ENCODE results near the gene INPP5D. TPM values are rescaled to one million over a fixed set of nuclear protein-coding genes. Genes with fewer than 3 reads are reported as not detected.

The INPP5D gene
- total RNA-seq, 1 donor from 2014 or later: 2.2 TPM

DNA sequence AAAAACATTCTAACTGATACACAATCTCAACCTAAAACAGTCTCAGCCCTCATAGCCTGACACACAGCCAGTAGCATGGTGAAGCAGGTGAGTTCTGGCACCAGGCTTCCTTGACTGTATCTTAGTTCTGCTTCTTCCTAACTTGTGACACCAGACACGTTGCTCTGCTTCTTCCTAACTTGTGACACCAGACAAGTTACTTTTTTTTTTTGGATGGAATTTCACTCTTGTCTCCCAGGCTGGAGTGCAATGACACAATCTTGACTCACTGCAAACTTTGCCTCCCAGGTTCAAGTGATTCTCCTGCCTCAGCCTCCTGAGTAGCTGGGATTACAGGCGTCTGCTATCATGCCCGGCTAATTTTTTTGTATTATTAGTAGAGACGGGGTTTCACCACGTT lies 184.7 kb downstream of the INPP5D start:
- H3K36me3 Mint-ChIP-seq (ENCODE audit: unreplicated experiment): no peaks in the 10 kb centered on the region
- H3K9me3 Mint-ChIP-seq (ENCODE audit: unreplicated experiment): no peaks in the 10 kb centered on the region
- peaks cover 4% of the 10 kb centered on the region for H3K27me3 Mint-ChIP-seq (ENCODE audit: unreplicated experiment)
- no peaks in the 10 kb centered on the region for H3K4me1 Mint-ChIP-seq (ENCODE audit: low read depth, unreplicated experiment)
- no peak overlapping the region for H3K4me3 Mint-ChIP-seq (ENCODE audit: unreplicated experiment)
- DNase-seq: no peak
- H3K27ac Mint-ChIP-seq (ENCODE audit: unreplicated experiment): no peak overlapping the region
- TF ChIP-seq, protein P1, sequence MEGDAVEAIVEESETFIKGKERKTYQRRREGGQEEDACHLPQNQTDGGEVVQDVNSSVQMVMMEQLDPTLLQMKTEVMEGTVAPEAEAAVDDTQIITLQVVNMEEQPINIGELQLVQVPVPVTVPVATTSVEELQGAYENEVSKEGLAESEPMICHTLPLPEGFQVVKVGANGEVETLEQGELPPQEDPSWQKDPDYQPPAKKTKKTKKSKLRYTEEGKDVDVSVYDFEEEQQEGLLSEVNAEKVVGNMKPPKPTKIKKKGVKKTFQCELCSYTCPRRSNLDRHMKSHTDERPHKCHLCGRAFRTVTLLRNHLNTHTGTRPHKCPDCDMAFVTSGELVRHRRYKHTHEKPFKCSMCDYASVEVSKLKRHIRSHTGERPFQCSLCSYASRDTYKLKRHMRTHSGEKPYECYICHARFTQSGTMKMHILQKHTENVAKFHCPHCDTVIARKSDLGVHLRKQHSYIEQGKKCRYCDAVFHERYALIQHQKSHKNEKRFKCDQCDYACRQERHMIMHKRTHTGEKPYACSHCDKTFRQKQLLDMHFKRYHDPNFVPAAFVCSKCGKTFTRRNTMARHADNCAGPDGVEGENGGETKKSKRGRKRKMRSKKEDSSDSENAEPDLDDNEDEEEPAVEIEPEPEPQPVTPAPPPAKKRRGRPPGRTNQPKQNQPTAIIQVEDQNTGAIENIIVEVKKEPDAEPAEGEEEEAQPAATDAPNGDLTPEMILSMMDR (IDR thresholded peaks at IDR 0.05; ENCODE audit: partially characterized antibody, unreplicated experiment): no peak

DNA sequence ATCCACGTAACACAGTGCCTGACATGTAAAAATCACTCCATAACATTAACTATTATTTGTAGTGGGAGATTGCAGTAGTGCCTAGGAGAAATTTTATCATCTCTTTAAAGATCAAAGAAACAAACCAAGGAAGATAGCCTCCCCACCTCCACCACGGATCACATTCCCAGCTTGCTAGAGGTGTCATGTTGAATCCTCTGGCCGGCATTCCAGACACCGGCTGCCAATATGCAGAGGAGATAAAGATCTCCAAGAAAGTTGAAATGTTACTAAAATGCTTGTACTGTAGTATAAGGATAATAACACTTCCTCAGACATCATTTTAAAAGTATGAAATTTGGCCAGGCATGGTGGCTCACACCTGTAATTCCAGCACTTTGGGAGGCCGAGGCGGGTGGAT lies 185.3 kb downstream of the INPP5D start:
- Mint-ChIP-seq H3K9me3 (ENCODE audit: unreplicated experiment) (no peaks in the 10 kb centered on the region), H3K36me3 (ENCODE audit: unreplicated experiment) (no peaks in the 10 kb centered on the region), H3K4me3 (ENCODE audit: unreplicated experiment) (no peak overlapping the region), H3K27me3 (ENCODE audit: unreplicated experiment) (peaks cover 4% of the 10 kb centered on the region), H3K4me1 (ENCODE audit: low read depth, unreplicated experiment) (no peaks in the 10 kb centered on the region), H3K27ac (ENCODE audit: unreplicated experiment) (no peak overlapping the region)
- TF ChIP-seq, protein P1 (IDR thresholded peaks at IDR 0.05; ENCODE audit: partially characterized antibody, unreplicated experiment): no peak
- DNase-seq: no peak

DNA sequence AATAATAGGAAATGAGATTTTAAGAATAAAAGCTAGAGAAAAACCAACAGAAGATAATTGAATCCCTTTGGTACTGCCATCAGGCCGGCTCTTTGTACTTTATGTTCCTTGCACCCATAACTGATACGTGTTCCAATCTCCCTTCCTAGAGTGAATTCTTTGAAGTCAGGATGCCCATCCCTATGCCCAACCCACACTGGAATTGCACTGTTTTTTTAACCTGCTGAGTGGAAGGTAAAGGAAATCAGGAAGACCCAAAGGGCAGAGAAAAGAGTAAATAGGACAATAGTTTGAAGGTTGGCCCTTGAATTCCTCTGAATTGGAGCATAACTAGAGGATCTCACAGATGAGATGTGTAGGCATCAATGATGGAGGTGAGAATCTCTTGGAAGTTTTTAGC lies 187.0 kb downstream of the INPP5D start:
- peaks cover 2% of the 10 kb centered on the region for H3K9me3 Mint-ChIP-seq (ENCODE audit: unreplicated experiment)
- H3K36me3 Mint-ChIP-seq (ENCODE audit: unreplicated experiment): no peaks in the 10 kb centered on the region
- DNase-seq: no peak
- no peak overlapping the region for H3K4me3 Mint-ChIP-seq (ENCODE audit: unreplicated experiment)
- TF ChIP-seq, protein P1 (IDR thresholded peaks at IDR 0.05; ENCODE audit: partially characterized antibody, unreplicated experiment): no peak
- H3K4me1 Mint-ChIP-seq (ENCODE audit: low read depth, unreplicated experiment): no peaks in the 10 kb centered on the region
- H3K27ac Mint-ChIP-seq (ENCODE audit: unreplicated experiment): no peak overlapping the region
- H3K27me3 Mint-ChIP-seq (ENCODE audit: unreplicated experiment): no peaks in the 10 kb centered on the region

DNA sequence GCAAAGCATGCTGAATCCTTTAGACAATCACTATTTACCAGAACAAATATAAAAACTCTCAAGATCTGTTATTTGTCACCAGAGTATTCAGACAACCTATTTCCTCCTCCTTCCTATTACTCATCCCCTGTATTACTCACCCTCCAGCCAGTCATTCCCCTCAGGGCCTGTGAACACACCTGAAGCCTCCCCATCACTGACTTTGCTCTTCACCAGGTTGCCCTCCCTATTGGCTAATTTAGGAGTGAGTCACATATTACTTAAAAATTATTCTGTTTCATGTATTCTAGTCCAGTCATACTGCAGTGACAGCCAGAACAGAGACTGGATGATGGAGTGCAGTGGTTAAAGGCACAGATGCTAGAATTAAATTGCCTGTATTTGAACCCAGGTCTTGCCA lies 187.6 kb downstream of the INPP5D start:
- Mint-ChIP-seq H3K9me3 (ENCODE audit: unreplicated experiment) (peaks cover 2% of the 10 kb centered on the region), H3K27ac (ENCODE audit: unreplicated experiment) (no peak overlapping the region), H3K36me3 (ENCODE audit: unreplicated experiment) (no peaks in the 10 kb centered on the region), H3K27me3 (ENCODE audit: unreplicated experiment) (no peaks in the 10 kb centered on the region), H3K4me3 (ENCODE audit: unreplicated experiment) (no peak overlapping the region), H3K4me1 (ENCODE audit: low read depth, unreplicated experiment) (peaks cover 1% of the 10 kb centered on the region)
- no peak for DNase-seq
- TF ChIP-seq, protein P1 (IDR thresholded peaks at IDR 0.05; ENCODE audit: partially characterized antibody, unreplicated experiment): no peak

DNA sequence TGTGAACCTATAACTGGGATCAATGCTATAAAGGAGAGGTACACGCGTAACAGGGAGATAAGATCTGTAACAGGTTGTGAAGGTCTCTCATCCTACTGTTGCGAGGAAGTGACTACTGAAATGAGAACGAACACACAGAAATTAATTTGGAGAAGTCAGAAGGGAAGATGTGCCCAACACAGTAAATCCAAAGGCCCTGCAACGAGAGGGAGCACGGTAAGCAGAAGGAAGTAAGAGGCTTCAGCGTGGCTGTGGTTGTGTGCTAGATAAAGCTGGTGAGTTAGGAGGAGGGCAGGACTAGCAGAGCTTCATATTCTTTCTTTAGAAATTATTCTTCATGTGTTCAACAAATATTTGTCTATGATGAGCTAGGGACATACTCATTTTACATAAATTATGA lies 188.9 kb downstream of the INPP5D start:
- TF ChIP-seq, protein P1 (IDR thresholded peaks at IDR 0.05; ENCODE audit: partially characterized antibody, unreplicated experiment): no peak
- no peak overlapping the region for H3K27ac Mint-ChIP-seq (ENCODE audit: unreplicated experiment)
- peaks cover 3% of the 10 kb centered on the region for H3K4me1 Mint-ChIP-seq (ENCODE audit: low read depth, unreplicated experiment)
- H3K36me3 Mint-ChIP-seq (ENCODE audit: unreplicated experiment): no peaks in the 10 kb centered on the region
- no peak overlapping the region for H3K4me3 Mint-ChIP-seq (ENCODE audit: unreplicated experiment)
- no peaks in the 10 kb centered on the region for H3K27me3 Mint-ChIP-seq (ENCODE audit: unreplicated experiment)
- no peak for DNase-seq
- peaks cover 2% of the 10 kb centered on the region for H3K9me3 Mint-ChIP-seq (ENCODE audit: unreplicated experiment)
